H9 (cell line): ENCODE data around the gene SOCS7. TPM values are rescaled to one million over a fixed set of nuclear protein-coding genes. Genes with fewer than 3 reads are reported as not detected.

Experiments
- DNase-seq: peaks from one replicate; pipeline ENCODE4 v3.0.0-alpha.2; 2017
- H2AFZ ChIP-seq: one replicate; pipeline ENCODE4 v1.6.1; 2013; ENCODE audit warnings: mild to moderate bottlenecking, low read length, control low read depth, moderate library complexity
- H2AK5ac ChIP-seq: 2 replicates; pipeline ENCODE4 v1.6.1; 2013; ENCODE audit warnings: low read length, control low read depth, mixed read lengths; ENCODE audit not compliant: insufficient read length
- H2BK120ac ChIP-seq: one replicate; pipeline ENCODE4 v1.6.1; 2013; ENCODE audit warnings: low read depth, mild to moderate bottlenecking, low read length, control low read depth, inconsistent platforms; ENCODE audit not compliant: poor library complexity, severe bottlenecking
- H2BK12ac ChIP-seq: 2 replicates; pipeline ENCODE4 v1.6.1; 2013; ENCODE audit warnings: low read length, control low read depth, mixed read lengths, low read depth; ENCODE audit not compliant: insufficient read length
- H2BK15ac ChIP-seq: 2 replicates; pipeline ENCODE4 v1.6.1; 2013; ENCODE audit warnings: low read depth, low read length, control low read depth
- H2BK20ac ChIP-seq: one replicate; pipeline ENCODE4 v1.6.1; 2013; ENCODE audit warnings: low read depth, mild to moderate bottlenecking, low read length, control low read depth, inconsistent platforms; ENCODE audit not compliant: poor library complexity, severe bottlenecking
- H2BK5ac ChIP-seq: 2 replicates; pipeline ENCODE4 v1.6.1; 2013; ENCODE audit warnings: low read length, control low read depth, mixed read lengths; ENCODE audit not compliant: insufficient read length
- H3K14ac ChIP-seq: 2 replicates; pipeline ENCODE4 v1.6.1; 2013; ENCODE audit warnings: low read length, control low read depth; ENCODE audit not compliant: insufficient read depth
- H3K18ac ChIP-seq: 2 replicates; pipeline ENCODE4 v1.6.1; 2013; ENCODE audit warnings: low read depth, mild to moderate bottlenecking, mixed read lengths, low read length, control low read depth; ENCODE audit not compliant: insufficient read length
- H3K23ac ChIP-seq: 2 replicates; pipeline ENCODE4 v1.6.1; 2013; ENCODE audit warnings: low read length, control low read depth, mixed read lengths, low read depth; ENCODE audit not compliant: insufficient read length
- H3K23me2 ChIP-seq: 2 replicates; pipeline ENCODE4 v1.6.1; 2013; ENCODE audit warnings: low read depth, mild to moderate bottlenecking, mixed read lengths, low read length, control low read depth; ENCODE audit not compliant: insufficient read length, poor library complexity, severe bottlenecking
- H3K27ac ChIP-seq: 2 replicates; pipeline ENCODE4 v1.5.1; 2013; ENCODE audit warnings: low read length, control low read depth, mixed read lengths, low read depth; ENCODE audit not compliant: insufficient read length
- H3K27me3 ChIP-seq: 2 replicates; pipeline ENCODE4 v1.6.1; 2013; ENCODE audit warnings: low read length, control low read depth, inconsistent platforms; ENCODE audit not compliant: insufficient read depth
- H3K4ac ChIP-seq: 2 replicates; pipeline ENCODE4 v1.6.1; 2013; ENCODE audit warnings: low read depth, mild to moderate bottlenecking, control low read depth, inconsistent platforms, low read length, moderate library complexity
- H3K4me1 ChIP-seq: 2 replicates; pipeline ENCODE4 v1.6.1; 2013; ENCODE audit warnings: low read length, control low read depth, inconsistent platforms; ENCODE audit not compliant: insufficient read depth
- H3K4me2 ChIP-seq: 2 replicates; pipeline ENCODE4 v1.6.1; 2013; ENCODE audit warnings: low read length, control low read depth, mixed read lengths; ENCODE audit not compliant: insufficient read length, insufficient read depth
- H3K56ac ChIP-seq: 2 replicates; pipeline ENCODE4 v1.6.1; 2013; ENCODE audit warnings: low read depth, mild to moderate bottlenecking, mixed read lengths, low read length, control low read depth; ENCODE audit not compliant: insufficient read length
- H3K79me1 ChIP-seq: 2 replicates; pipeline ENCODE4 v1.6.1; 2013; ENCODE audit warnings: low read depth, mild to moderate bottlenecking, moderate library complexity, low read length, control low read depth, inconsistent platforms; ENCODE audit not compliant: insufficient read depth, poor library complexity, severe bottlenecking
- H3K79me2 ChIP-seq: 2 replicates; pipeline ENCODE4 v1.6.1; 2013; ENCODE audit warnings: low read length, control low read depth, inconsistent platforms; ENCODE audit not compliant: insufficient read depth
- H3K9ac ChIP-seq: 2 replicates; pipeline ENCODE4 v1.6.1; 2013; ENCODE audit warnings: low read length, control low read depth, mixed read lengths; ENCODE audit not compliant: insufficient read length; ENCODE audit errors: extremely low read depth
- H3K9me3 ChIP-seq: one replicate; pipeline ENCODE4 v1.6.1; 2013; ENCODE audit warnings: low read depth, low read length, inconsistent platforms; ENCODE audit not compliant: control insufficient read depth
- H3T11ph ChIP-seq: one replicate; pipeline ENCODE4 v1.6.1; 2013; ENCODE audit warnings: mild to moderate bottlenecking, low read length, control low read depth, inconsistent platforms
- H4K20me1 ChIP-seq: one replicate; pipeline ENCODE4 v1.6.1; 2013; ENCODE audit not compliant: control insufficient read depth, insufficient read length, insufficient read depth
- H4K5ac ChIP-seq: 2 replicates; pipeline ENCODE4 v1.6.1; 2013; ENCODE audit warnings: low read depth, mild to moderate bottlenecking, mixed read lengths, low read length, control low read depth; ENCODE audit not compliant: insufficient read length
- H4K8ac ChIP-seq: replicated peaks from 2 replicates; pipeline ENCODE4 v1.6.1; 2013; ENCODE audit warnings: low read length, control low read depth, mixed read lengths, low read depth; ENCODE audit not compliant: insufficient read length
- H4K91ac ChIP-seq: 2 replicates; pipeline ENCODE4 v1.6.1; 2013; ENCODE audit warnings: low read depth, mild to moderate bottlenecking, moderate library complexity, mixed read lengths, low read length, control low read depth; ENCODE audit not compliant: insufficient read length
- H3K27ac Mint-ChIP-seq, 3 experiments: 2 replicates in 2 of 3; 3 replicates in 1 of 3; pipeline ENCODE4 v1.8.0; 2020 to 2021; ENCODE audit warnings: mixed read lengths in 3 of 3, mild to moderate bottlenecking in 1 of 3, moderate library complexity in 1 of 3
- H3K27me3 Mint-ChIP-seq: 2 replicates; pipeline ENCODE4 v1.8.0; 2021; ENCODE audit warnings: low read depth, mild to moderate bottlenecking, moderate library complexity, mixed read lengths
- H3K36me3 Mint-ChIP-seq, 3 experiments: 2 replicates in 2 of 3; 3 replicates in 1 of 3; pipeline ENCODE4 v1.8.0; 2020 to 2021; ENCODE audit warnings: low read depth in 3 of 3, mixed read lengths in 3 of 3; ENCODE audit not compliant: insufficient read depth in 1 of 3
- H3K4me1 Mint-ChIP-seq, 2 experiments: 2 replicates each; pipeline ENCODE4 v1.8.0; 2020; ENCODE audit warnings: mixed read lengths in 2 of 2
- H3K4me3 Mint-ChIP-seq, 2 experiments: 2 replicates in 1 of 2; 3 replicates in 1 of 2; pipeline ENCODE4 v1.8.0; 2020 to 2021; ENCODE audit warnings: mild to moderate bottlenecking in 2 of 2, mixed read lengths in 2 of 2, moderate library complexity in 1 of 2
- H3K9me3 Mint-ChIP-seq, 2 experiments: 2 replicates in 1 of 2; 3 replicates in 1 of 2; pipeline ENCODE4 v1.8.0; 2020; ENCODE audit warnings: mild to moderate bottlenecking in 2 of 2, mixed read lengths in 2 of 2, moderate library complexity in 1 of 2
- CTCF ChIP-seq: fragments of 200-600 bp; sonication (generic); conservative IDR thresholded peaks from 3 replicates; pipeline ENCODE4 v1.8.0; 2021; ENCODE audit warnings: antibody characterized with exemption, mild to moderate bottlenecking
- WGBS: extraction: QIAGEN DNeasy Blood & Tissue Kit; methylation state at CpG from one replicate; pipeline ENCODE4 v1.1.7; 2013; ENCODE audit warnings: missing lambda C conversion rate, low lambda C conversion rate, mixed read lengths; ENCODE audit not compliant: insufficient read length; ENCODE audit errors: extremely low coverage; 5-methylcytosine and 5-hydroxymethylcytosine counted together
- total RNA-seq: library from RNA; stranded (reverse); gene quantifications from 2 replicates; pipeline ENCODE4 v1.2.1, GENCODE V29; 2021

SOCS7 gene
- total RNA-seq, 1 experiment from 2014 or later = 31.0 TPM

- Mint-ChIP-seq H3K27me3 (no peaks in the 10 kb centered on the region; the same call in 1 of the 2 replicates), H3K4me3 (no peak overlapping the region), H3K27ac (peak overlapping the region in 2 of 3 experiments; percentile 44 to 93; a peak in 3 of 7 replicates), H3K36me3 (no peaks in the 10 kb centered on the region), H3K4me1 (peaks cover 29 to 37% of the 10 kb centered on the region in 2 experiments), H3K9me3 (no peaks in the 10 kb centered on the region)
- no peak overlapping the region for H3K4ac ChIP-seq
- H2BK15ac ChIP-seq = no peak overlapping the region
- H3K9me3 ChIP-seq = no peaks in the 10 kb centered on the region
- no peak overlapping the region for H4K91ac ChIP-seq
- no peak overlapping the region for H4K5ac ChIP-seq
- H2BK120ac ChIP-seq = no peak overlapping the region
- H3K56ac ChIP-seq = no peak overlapping the region
- H3K9ac ChIP-seq = no peak overlapping the region
- no peak overlapping the region for H2BK20ac ChIP-seq
- no peak overlapping the region for H3K14ac ChIP-seq
- H3K18ac ChIP-seq = no peak overlapping the region
- no peaks in the 10 kb centered on the region for H3K23me2 ChIP-seq
- no peak overlapping the region for H3K27ac ChIP-seq
- no peaks in the 10 kb centered on the region for H3K79me2 ChIP-seq
- H4K8ac ChIP-seq = no peak overlapping the region
- H3K4me1 ChIP-seq = no peaks in the 10 kb centered on the region; the same call in 1 of the 2 replicates
- H2BK5ac ChIP-seq = no peak overlapping the region
- no peak for TF ChIP-seq CTCF
- H2BK12ac ChIP-seq = no peak overlapping the region
- H3K27me3 ChIP-seq = no peaks in the 10 kb centered on the region
- H3K4me2 ChIP-seq = no peak overlapping the region
- WGBS = no CpG with 5 or more reads among the region's 25 CpGs
- peak; percentile 35 for DNase-seq
- H3K79me1 ChIP-seq = no peaks in the 10 kb centered on the region
- no peak overlapping the region for H3T11ph ChIP-seq
- H2AK5ac ChIP-seq = no peak overlapping the region
- H2AFZ ChIP-seq = no peak overlapping the region
- H4K20me1 ChIP-seq = no peaks in the 10 kb centered on the region
- no peak overlapping the region for H3K23ac ChIP-seq
Measured at GRCh38 chr17:38329808-38330730, 21.6 kb upstream of the SOCS7 start.
